Activated CD8-positive, alpha-beta memory T cell treated with anti-CD3 and anti-CD28 coated beads, Interleukin-2, amount 50 U/mL, for 24 hours (primary cell): ENCODE data around the gene LLPH.

Experiments used
- DNase-seq: peaks from one replicate; pipeline ENCODE4 v3.0.0-alpha.2; 2020; ENCODE audit errors: extremely low read depth

The LLPH gene

DNA sequence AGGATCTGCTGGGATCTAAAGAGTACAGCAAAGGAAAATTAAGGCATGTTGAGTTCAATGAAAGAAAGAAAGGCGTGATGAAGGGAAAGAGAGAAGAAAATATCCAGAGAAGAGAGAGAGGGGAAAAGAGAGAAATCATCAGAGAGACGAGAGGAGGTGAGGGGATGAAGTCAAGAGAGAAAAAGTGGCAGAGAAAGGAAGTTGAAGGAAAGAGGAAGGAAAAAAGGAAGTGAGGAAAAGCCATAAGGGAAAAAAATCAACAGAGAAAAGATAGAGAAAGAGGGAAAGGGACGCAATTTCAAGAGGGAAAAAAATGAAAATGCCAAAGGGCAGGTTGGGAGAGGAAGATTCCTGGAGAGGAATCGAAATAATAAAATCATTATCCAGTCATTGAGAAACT is 40.4 kb downstream of the LLPH start:
- no peak for DNase-seq

DNA sequence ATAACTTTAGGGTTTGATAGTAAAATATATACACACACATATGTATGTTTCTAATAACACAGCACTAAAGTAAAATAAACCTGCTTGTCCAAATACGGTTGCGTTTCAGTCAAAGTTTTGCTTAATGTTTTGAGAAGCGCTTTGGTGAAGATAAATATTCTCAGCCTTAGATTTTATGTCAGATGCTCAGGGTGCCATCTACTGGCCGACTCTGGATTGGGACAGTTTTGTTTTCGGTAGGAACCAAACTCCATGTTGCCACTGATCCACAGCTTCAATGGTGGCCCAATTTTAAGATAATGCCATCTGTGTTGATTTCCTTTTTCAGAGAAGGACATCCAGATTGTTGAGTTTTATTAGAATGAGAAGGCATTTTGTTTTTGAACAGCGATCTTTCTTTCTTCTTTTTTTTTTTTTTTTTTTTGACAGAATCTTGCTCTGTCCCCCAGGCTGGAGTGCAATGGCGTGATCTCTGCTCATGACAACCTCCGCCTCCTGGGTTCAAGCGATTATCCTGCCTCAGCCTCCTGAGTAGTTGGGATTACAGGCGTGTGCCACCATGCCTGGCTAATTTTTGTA is 43.1 kb downstream of the LLPH start:
- DNase-seq: peak; percentile 25

DNA sequence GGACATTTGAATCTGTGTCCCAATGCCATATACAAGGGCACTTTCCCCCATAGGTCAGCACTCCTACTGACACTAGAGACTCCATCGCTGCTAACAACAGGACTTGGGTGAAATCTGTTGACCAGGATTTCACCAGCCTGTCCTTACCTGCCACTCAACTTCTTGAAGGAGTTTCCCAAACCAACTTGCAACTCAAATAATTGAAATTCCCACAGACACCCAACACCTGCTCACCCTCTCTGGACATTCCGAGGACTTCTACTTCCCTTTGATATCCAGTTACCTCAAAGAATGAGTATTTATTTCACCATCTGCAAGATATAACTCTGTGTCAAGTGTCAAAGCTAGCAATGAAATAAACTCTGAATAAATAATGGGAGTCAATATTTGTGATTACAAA is 44.6 kb downstream of the LLPH start:
- no peak for DNase-seq

DNA sequence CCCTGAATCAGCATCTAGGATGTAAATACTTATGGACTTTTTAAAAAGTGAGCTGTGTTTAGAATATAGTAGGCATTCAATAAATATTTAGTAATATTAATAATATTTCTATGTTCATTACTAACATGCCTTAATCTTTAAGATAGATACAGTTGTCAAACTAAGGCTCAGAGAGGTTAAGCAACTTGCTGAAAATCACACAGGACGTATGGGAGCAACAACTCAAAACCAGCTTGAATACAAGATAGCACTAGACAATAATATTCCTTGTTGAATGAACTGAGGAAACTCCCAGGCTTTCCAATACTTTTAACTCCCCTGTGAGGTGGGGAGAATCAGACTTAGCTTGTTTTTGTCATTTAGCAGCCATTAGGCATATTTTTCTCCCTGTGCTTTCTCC is 45.3 kb downstream of the LLPH start:
- DNase-seq: no peak

DNA sequence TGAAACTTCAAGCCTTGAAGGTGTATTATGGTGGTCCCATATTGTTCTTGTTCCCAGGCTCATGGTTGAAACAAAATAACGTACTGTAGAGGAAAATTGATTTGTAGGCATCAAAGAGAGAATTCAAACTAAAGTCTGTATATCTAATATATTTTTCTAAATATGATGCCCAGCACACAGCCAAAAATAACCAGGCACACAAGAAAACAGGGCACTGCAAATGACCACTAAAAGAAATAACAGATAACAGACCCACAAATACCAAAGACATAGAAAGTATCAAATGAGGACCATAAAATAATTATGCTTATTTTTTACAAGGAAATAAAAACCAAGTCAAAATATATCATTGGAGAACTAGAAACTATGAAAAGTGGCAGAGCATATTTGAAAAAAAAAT is 46.8 kb downstream of the LLPH start:
- DNase-seq: no peak

DNA sequence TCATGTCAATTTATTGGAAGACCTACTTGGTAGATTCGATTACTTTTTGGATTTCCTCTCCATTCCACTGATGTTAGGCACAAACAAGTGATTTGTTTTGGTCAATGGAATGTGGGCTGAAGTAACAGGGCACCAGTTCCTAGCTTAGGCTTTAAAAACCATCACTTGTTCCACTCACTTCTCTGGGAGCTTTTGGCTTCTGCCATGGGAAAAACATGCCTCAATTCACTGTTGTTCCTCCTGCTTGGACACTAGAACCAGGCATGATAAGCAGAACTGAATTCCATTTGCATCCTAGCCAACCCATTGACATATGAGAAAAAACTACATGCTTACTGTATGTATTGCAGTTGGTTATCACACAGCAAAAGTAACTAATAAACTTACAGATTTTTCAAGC is 47.8 kb downstream of the LLPH start:
- no peak for DNase-seq

DNA sequence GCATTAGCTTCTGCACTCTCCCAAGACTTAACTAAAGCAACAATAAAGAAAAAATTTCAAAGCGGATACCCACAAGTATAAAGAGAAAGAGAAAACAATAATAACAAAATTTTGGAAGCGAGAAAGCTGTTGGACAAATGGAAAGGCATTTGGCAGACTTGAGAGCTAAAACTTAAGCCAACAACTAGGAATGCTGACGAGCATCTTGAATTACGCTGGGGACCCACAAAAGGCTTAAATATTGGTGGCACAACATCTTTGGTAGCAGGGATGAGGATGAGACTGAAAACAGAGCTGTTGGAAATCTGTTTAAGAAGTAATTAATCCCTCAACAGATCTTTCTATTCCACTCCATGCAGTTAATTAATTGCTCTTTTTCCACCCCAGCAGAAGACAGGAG is 49.8 kb downstream of the LLPH start:
- DNase-seq: no peak

DNA sequence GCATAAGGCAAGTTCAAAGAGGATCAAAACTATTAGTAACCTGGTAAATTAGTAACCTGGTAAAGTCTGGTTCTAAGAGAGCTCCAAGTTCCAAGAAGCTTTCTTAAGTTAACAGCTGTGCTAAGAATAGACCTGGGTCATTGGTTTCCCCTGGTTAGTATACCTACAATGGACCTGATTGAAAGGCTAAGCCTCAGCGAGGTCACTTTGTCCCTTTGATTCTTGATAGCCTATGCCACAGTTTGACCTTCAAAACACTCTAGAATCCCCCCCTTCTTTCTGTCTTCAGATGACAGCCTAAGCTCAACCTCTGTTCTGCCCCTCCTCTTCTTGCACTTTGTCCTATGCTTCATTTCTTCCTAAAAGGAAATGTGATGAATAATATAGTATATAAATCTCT is 53.0 kb downstream of the LLPH start:
- no peak for DNase-seq

DNA sequence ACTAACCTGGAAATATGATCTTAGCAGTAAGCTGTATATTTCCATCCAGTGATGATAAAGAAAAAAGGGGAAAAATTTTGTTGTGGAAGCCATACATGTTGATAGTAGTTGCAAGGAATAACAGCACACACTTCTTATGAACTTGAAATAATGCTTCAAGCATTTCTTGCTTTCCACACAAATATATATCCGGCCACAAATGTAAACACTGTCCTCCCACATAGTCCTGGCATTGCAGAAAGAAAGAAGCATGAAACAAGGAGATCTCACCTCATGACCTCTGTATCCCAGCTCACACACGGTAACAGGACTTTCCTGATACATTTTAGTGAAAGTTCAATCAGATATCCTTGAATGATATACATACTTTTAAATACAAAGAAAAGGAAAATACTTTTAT is 56.0 kb downstream of the LLPH start:
- DNase-seq: no peak

DNA sequence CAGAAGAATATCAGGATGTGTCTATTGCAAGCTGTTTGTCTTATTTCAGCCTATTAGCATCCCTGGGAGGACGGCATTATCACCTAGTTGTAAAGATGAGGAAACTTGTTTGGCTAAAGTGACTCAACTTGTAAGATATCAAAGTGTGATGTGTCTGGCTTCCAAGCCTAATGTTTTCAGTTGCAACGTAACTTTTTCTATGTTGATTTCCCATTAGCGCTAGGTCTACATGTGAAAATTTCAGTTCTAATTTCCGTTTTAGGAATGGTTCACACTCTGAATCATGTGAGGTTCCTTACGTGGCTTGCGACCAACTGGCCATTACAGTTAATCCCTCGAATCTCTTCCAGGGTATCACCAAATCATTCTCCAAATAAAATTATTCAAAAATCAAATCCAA is 58.0 kb downstream of the LLPH start:
- no peak for DNase-seq

DNA sequence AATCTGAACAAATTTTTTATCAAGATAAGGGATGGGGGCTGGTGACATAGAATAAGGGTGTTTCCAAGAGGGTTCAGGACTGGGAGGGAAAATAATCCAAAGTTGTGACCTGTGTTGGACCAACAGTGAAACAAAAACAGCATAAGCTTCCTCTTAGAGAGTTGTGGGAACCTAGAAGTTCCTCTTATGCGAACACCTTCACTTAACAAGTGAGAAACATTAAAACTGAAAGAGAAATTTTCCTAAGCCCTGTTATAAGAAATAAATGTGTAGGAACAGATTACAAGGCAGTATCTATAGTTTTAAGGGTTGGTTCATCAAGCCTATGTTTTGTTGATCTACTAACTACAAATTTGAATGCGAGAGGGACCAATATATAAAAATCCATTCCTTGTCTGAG is 58.4 kb downstream of the LLPH start:
- no peak for DNase-seq

DNA sequence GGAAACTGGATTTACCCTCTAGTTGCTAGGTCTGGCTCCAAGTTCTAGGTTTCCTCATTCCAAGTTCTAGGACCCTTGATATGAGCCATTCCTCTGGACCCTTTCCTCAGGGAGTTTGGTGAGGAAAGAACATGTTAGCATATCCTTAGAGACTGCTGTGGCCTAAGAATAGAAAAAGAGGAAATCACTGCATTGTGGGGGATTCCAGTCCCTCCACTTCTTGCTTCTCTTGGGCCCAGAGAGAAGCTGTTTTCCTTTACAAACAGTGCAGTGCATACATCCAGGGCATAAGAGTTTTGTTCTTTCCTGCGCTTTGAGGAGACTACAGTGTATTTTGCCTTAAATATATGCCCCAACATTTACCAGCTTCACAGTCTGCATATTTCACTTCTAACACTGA is 59.0 kb downstream of the LLPH start:
- DNase-seq: no peak

DNA sequence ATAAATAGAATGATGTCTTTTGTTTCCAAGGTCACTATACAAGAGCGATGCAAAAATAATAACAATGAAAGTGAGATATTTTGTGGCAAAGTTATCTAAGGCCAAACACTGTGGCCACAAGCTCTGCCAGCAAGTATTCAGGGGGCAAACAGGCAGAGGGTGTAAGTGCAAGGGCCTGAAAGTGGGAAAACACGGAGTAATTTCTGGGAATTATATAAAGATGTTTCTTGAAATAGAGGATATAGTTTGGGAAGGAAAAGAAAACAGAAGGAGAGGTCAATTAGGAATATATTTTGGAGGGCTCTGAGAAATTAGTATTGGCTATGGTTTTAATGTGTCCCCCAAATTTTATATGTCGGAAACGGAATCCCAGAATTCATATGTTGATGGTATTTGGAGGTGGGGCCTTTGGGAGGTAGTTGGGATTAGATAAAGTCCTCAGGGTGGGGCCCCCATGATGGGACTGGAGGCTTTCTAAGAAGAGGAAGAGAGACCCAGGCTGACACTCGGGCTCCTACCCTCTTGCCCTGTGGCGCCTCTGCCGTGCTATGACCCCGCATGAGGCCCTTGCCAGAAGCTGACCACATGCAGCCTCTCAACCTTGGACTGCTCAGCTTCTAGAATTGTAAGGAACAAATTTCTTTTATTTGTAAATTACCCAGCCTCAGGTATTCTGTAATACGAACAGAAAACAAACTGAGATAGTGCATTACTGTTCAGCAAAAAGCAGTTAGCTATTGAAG is 60.0 kb downstream of the LLPH start:
- DNase-seq: no peak

DNA sequence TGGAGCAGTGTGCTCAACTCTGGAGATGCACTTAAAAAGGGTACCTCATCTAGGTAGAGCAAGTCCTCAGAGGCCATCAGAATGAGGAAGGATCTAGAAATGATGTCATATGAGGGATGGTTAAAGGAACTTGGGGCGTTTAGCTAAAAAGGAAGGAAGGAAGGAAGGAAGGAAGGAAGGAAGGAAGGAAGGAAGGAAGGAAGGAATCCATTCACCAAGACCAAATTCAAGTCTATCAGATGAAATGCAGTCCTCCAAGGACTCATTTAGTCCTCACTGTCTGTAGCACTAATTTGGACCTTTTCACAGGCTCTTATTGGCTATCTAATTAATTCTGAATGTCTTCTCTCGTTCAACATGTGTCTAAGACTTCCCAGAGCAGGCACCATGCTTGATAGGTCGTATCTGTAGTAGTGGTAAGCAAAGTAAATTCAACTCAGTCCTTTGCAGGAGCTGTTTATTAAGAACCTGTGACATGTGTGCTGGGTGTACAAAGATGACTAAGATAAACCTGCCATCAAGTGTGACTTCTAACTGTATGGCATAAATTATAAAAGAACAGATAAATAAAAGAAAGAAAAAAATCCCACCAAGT is 63.5 kb downstream of the LLPH start:
- DNase-seq: no peak
